CD1c-positive myeloid dendritic cell (primary cell): ENCODE data around the gene MEGF10.
"Not testable (repeated sequence)": the region's sequence is repeated elsewhere in the genome, so short reads cannot be mapped to it uniquely, and the experiment has no call there.

Experiments
- DNase-seq: peaks from one replicate; pipeline ENCODE4 v3.0.0-alpha.2; 2016; ENCODE audit errors: extremely low spot score

The MEGF10 gene

DNA sequence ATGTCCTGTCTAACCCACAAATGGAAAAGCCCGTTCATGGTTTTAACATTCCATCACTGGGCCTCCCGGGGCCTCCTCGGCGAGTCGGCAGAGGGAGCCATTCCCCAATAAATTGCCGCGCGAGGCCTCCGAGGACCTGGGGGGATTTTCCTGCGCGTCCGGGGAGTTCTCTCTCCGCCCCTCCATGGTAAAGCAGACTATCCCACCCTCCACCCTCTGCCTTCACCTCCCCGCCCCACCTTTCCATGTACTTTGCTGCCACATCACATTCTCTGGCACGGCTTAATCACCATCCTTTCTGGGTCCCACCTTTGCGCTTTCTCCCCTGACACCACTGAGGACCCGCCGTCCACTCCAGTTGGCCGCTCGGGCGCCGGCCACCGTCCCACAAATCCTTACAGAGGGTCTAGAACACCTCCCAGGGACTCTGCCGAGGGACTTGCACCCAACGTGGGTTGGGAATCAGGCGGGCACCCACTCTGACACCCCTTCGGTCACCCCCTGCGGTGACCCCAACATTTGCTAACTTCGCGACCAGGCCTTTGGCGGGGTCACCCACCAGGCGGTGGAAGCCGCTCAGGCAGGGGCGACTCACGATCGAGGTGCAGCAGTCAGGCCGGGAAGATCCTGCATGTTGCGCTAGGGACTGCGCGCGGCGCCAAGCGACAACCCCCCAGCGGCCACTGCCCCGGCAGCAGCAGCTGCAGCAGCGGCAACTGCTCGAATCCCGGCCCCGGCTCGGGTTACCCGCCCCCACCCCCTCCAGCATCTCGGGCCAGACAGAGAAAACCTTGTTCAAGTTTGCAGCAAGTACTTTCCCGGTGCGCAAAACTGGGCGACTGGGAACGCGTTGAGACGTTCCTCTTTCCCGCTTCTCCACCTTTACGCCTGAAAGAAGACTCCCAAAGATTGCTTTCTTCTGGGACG lies at the start of gene MEGF10:
Gene MEGF10 (plus strand): TSS at position 778 of the 927 bp plus-strand sequence. CDS start 40,513 bp downstream, outside the sequence.
- DNase-seq: peak; percentile 8

DNA sequence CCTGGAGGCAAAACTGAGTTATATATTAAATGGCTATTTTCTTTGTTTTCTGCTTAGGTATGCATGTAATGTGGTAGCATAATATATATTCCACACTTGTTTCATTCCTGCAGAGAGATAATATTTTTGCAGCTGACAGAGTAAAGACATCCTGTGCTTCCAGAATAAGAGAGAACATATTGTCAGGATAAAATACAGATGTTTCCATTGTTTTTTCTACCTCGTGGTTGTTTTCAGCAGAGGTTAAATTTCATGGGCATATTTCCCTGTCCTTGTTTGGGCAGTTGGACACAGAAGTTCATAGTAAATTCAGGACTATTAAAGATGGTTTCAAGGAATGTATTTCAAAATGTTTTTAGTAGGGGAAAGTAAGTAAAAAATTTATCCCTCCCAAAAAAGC lies 47.6 kb upstream of the MEGF10 start:
- no peak for DNase-seq

- no peak for DNase-seq
Measured at GRCh38 chr5:127254729-127255284, 35.8 kb upstream of the MEGF10 start.

DNA sequence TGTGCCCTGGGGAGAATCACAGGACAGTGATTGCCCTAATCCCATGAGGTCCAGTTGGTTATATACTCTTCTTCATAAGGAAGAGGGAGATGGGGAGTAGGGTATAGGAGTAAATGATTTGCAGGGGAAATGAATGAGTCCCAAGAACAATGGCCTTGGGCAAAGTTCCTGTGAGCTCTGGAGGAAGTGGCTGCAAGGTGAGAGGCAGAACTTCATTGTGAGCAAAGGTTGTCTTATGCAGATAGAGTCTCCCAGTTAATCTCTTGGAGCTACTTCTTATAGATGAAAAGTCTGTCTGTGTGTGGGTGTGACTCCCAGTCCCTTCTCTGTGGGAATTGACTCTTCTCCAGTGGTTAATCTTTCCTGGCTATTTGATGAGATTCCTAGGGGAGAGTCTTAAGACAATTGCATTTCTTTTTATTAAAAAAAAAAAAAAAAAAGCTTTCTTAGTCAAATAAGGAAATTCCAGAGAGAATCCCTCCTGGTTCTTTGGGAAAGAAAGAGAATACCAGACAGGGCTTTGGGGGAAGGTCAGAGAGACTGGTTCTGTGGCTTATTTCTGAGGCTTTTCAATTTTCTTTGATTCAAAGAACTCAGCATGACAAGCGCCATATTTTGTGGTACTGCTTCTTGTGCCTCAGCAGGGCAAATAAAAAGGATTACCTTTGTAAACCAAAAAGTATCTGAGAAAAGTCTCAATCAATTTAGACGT lies 33.6 kb upstream of the MEGF10 start:
- DNase-seq: no peak

GRCh38 chr5:127260686-127261085 lies 29.9 kb upstream of the MEGF10 start:
- DNase-seq: no peak

GRCh38 chr5:127265473-127265872 lies 25.1 kb upstream of the MEGF10 start:
- DNase-seq: not testable (repeated sequence)

GRCh38 chr5:127268342-127268741 lies 22.3 kb upstream of the MEGF10 start:
- not testable (repeated sequence) for DNase-seq

DNA sequence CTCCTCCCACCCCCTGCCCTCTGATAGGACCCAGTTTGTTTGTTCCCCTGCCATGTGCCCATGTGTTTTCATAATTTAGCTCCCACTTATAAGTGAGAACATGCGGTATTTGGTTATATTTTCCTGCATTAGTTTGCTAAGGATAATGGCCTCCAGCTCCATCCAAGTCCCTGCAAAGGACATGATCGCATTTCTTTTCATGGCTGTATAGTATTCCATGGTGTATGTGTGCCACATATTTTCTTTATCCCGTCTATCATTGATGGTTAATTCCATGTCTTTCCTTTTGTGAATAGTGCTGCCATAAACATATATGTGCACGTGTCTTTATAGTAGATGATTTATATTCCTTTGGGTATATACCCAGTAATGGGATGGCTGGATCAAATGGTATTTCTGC lies 19.9 kb upstream of the MEGF10 start:
- DNase-seq: not testable (repeated sequence)

- no peak for DNase-seq
Measured at GRCh38 chr5:127275641-127276193, 14.9 kb upstream of the MEGF10 start.

- no peak for DNase-seq
Measured at GRCh38 chr5:127280491-127281220, 9.9 kb upstream of the MEGF10 start.

DNA sequence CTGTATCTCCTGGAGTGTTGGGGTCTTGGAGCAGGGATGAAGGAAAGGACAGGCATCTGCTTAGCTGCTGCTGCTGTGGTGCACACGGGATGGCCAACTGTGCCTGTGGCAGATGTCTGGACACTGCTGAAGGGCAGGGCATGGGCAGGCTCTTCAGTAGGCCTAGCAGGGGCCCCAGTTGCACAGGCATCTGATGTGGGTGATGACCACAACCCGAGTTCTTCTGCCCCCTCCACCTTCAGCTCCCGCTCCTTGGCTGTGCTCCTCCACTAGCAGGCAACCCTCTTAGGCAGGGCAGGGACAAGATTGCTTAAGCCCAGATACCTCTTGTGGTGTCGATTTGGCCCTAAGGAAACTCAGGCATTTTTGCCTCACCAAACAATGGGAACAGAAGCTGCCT lies 9.0 kb upstream of the MEGF10 start:
- no peak for DNase-seq

GRCh38 chr5:127288676-127289075 lies 1.9 kb upstream of the MEGF10 start:
- no peak for DNase-seq

- DNase-seq: no peak
Measured at GRCh38 chr5:127290946-127291693, 524 bp downstream of the MEGF10 start.

DNA sequence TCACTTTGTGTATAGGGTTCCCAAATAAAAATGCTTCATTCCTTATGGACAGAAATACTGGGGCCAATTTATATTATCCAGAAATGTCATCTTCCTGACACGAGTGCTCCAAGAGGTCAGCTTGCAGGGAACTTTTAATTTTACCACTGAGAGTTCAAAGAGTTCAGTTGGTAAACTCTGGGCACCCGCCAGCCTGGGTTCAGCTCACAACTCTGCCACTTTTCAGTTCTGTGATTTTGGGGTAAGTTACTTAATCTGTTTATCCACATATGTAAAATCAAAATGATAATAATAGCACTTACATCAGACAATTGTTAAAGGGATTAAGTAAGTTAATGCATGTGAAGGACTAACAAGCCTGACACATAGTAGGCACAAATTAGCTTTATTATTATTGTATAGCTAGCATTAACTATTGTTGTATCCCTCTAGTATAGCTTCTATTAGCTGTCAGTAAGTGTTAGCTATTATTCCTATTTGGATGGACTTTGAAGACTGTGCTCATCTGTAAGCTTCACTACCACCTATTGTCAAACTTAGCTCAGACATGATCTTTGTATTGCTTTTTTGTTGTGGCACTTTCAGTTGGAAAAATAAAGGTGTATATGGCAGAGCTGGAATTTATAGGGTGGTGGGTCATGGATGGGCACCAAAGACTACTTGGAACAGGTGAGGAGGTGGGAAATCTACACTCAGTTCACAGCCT lies 1.6 kb downstream of the MEGF10 start:
- no peak for DNase-seq

DNA sequence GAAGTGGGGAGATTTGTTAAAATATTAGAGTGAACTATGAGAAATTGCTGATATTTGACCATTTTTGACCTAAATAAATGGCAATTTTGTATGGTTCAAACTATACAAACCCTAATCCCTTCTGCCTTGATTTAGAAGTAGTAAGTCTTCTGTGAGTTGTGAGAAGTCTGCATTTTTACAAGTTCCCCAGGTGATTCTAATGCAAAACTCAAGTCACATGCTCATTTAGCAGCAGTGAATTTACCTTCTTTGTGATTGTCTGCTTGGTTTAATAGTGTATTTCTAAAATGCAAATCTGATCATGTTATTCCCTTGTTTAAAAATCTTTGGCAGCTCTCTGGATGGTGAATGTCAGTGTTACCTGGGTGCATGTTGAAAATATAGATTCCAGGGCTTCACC lies 2.8 kb downstream of the MEGF10 start:
- no peak for DNase-seq

- no peak for DNase-seq
Measured at GRCh38 chr5:127294829-127295228, 4.2 kb downstream of the MEGF10 start.

DNA sequence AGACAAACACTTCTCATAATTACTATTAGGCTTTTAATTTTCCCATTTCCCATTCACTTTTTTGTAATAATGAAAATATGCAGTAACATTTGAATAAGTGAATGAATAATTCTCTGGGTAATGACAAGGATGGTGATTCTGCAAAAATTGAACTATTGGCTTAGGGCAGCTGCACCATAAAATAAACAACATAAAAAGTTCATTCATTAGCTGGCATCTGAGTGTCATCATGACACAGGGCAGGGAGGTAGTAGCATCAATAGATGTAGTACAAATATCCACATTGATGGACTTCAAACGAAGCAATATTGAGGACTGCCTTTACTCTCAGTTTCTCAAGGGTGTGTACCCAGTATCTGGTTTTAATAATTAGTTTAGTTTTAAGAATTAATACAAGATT lies 4.9 kb downstream of the MEGF10 start:
- DNase-seq: no peak

DNA sequence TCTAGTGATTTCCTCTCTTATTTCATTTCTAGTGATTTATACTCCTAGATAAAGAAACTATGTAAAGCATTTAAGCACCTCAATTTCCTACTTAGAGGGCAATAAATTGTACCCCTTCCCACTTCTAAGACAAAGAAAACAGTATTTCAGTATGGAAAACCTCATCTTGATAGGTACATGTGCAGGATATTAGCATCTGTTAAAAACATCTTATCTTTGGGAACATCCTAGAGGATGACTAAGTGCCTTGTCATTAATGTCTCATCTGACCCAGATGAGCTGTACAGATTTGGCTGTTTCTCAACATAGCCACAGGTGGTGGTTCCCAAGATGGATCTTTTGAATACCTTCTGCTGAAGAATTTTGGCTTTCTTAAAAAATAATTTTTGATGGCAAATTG lies 5.7 kb downstream of the MEGF10 start:
- DNase-seq: no peak

- not testable (repeated sequence) for DNase-seq
Measured at GRCh38 chr5:127296894-127297293, 6.3 kb downstream of the MEGF10 start.

GRCh38 chr5:127297348-127298035 lies 6.9 kb downstream of the MEGF10 start:
- no peak for DNase-seq
